Muscle of back (tissue), 10 donors: ENCODE results near the gene OSER1. TPM values are rescaled to one million over a fixed set of nuclear protein-coding genes. Genes with fewer than 3 reads are reported as not detected.

Experiments used
- polyA plus RNA-seq, 10 donors: library from polyadenylated mRNA; unstranded; fragments of 120-200 nt; gene quantifications; one replicate each; pipeline ENCODE4 v1.2.1, GENCODE V29; 2013; ENCODE audit not compliant: insufficient read length in 10 of 10

The OSER1 gene
- polyA plus RNA-seq, 10 donors = 24.8 to 31.0 (median 26.8) TPM

Other genes with a start within 250 kb of the OSER1 start
- 10 to 100 TPM; 44.7 to 95.8 (median 72.8) TPM for gene JPH2, start 23.6 kb downstream of the OSER1 start, polyA plus RNA-seq
- gene GDAP1L1, start 36.5 kb upstream of the OSER1 start, polyA plus RNA-seq = under 1 TPM in 5 of 10 donors, not detected in 5; 0.05 to 0.80 (median 0.23) TPM
- gene FITM2, start 100.4 kb upstream of the OSER1 start, polyA plus RNA-seq = 1 to 10 TPM; 6.2 to 8.8 (median 7.5) TPM
- gene R3HDML, start 126.3 kb upstream of the OSER1 start, polyA plus RNA-seq = not detected
- under 1 TPM in 4 of 10 donors, not detected in 6; 0.07 to 0.16 (median 0.10) TPM for gene HNF4A, start 144.9 kb upstream of the OSER1 start, polyA plus RNA-seq